SH-SY5Y (cell line): ENCODE data around the gene SPACA5.

Experiments
- GATA2 ChIP-seq: IDR thresholded peaks from 2 replicates; pipeline ENCODE4 v1.6.1; 2011; ENCODE audit warnings: mild to moderate bottlenecking, low read depth, low read length
- GATA3 ChIP-seq: IDR thresholded peaks from 2 replicates; pipeline ENCODE4 v1.6.1; 2011; ENCODE audit warnings: low read depth, mild to moderate bottlenecking, low read length, moderate library complexity

DNA sequence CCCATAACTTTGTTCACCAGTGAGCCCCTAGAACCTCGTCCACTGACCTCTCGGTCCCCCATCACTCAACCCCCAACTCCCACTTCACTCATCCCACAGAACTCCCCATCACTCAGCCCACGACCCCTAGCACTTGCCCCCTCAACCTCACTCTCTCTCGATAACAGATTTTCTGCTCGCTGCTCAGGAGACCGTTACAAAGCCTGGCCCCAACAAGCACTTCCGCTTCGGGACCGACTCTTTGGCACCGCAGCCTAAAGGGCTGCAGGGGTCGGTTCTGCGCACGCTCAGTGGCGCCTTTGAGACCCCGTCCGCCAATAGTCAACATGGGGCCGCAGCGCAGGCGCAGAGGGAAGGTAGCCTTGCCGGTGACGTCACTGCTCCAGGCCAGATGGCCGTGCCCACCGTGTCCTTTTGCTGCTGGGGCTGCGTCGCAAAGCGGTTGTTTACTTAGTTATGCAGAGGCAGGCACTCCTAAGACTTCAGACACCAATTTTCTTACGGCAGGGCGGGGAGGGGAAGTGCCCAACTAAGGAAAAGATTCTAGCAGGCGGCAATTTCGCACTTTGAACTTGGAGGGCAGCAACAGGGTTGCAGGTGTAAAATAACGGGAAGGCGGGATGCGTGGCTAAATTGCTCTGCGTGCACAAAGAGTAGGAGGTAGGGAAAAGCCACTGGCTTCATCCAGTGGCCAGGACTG, 2.9 kb upstream of the SPACA5 start, which contains the start of gene ZNF182:
- no peak for TF ChIP-seq GATA2
- no peak for TF ChIP-seq GATA3
